Loucy (cell line): ENCODE measurements around the gene ZNF438.

Experiments used
- CTCF ChIP-seq: fragments of 200-600 bp; sonication (generic); conservative IDR thresholded peaks from 2 replicates; pipeline ENCODE4 v1.5.1; 2014; ENCODE audit warnings: mild to moderate bottlenecking, antibody characterized with exemption, low read length
- EZH2phosphoT487 ChIP-seq: fragments of 200-600 bp; IDR thresholded peaks from 2 replicates; pipeline ENCODE4 v1.6.1; 2018; ENCODE audit warnings: antibody characterized with exemption, mild to moderate bottlenecking, moderate library complexity, borderline replicate concordance

GRCh38 chr10:30830315-30831230, 201.1 kb downstream of the ZNF438 start:
- TF ChIP-seq CTCF (no peak), EZH2phosphoT487 (no peak)
